Osteoblast (primary cell): ENCODE results near the gene HDAC10. TPM values are rescaled to one million over a fixed set of nuclear protein-coding genes. Genes with fewer than 3 reads are reported as not detected.

Experiments used
- DNase-seq: peaks from one replicate; pipeline ENCODE4 v3.0.0; 2011; ENCODE audit warnings: low spot score, mixed read lengths; ENCODE audit not compliant: insufficient read length; ENCODE audit errors: missing footprints
- H2AFZ ChIP-seq: 2 replicates; pipeline ENCODE4 v1.6.0; 2011; ENCODE audit warnings: mild to moderate bottlenecking, low read length
- H3K27ac ChIP-seq: 2 replicates; pipeline ENCODE4 v1.5.1; 2011; ENCODE audit warnings: mild to moderate bottlenecking, low read depth, low read length, moderate library complexity
- H3K27me3 ChIP-seq: 2 replicates; pipeline ENCODE4 v1.6.0; 2012; ENCODE audit warnings: mild to moderate bottlenecking, control low read depth, inconsistent platforms, low read length, moderate library complexity; ENCODE audit not compliant: insufficient read depth
- H3K36me3 ChIP-seq: 2 replicates; pipeline ENCODE4 v1.5.1; 2011; ENCODE audit warnings: mild to moderate bottlenecking, low read length, control low read depth, moderate library complexity; ENCODE audit not compliant: insufficient read depth
- H3K4me1 ChIP-seq: 2 replicates; pipeline ENCODE4 v1.5.1; 2011; ENCODE audit warnings: mild to moderate bottlenecking, low read length, control low read depth, moderate library complexity; ENCODE audit not compliant: insufficient read depth
- H3K4me2 ChIP-seq: 2 replicates; pipeline ENCODE4 v1.6.0; 2011; ENCODE audit warnings: mild to moderate bottlenecking, low read length; ENCODE audit not compliant: insufficient read depth
- H3K4me3 ChIP-seq: fragments of 200-600 bp; sonication (generic); 3 replicates; pipeline ENCODE4 v1.5.1; 2012; ENCODE audit warnings: mild to moderate bottlenecking, low read length, inconsistent platforms; ENCODE audit not compliant: insufficient read depth
- H3K79me2 ChIP-seq: 2 replicates; pipeline ENCODE4 v1.6.0; 2012; ENCODE audit warnings: mild to moderate bottlenecking, low read length, control low read depth, inconsistent platforms; ENCODE audit not compliant: insufficient read depth
- H3K9me3 ChIP-seq: 2 replicates; pipeline ENCODE4 v1.5.1; 2011; ENCODE audit warnings: low read depth, low read length, control low read depth
- H4K20me1 ChIP-seq: 2 replicates; pipeline ENCODE4 v1.6.0; 2012; ENCODE audit warnings: mild to moderate bottlenecking, low read length, control low read depth; ENCODE audit not compliant: insufficient read depth
- CTCF ChIP-seq: IDR thresholded peaks from 2 replicates; pipeline ENCODE4 v1.5.1; 2011; ENCODE audit warnings: mild to moderate bottlenecking, low read depth, low read length, moderate library complexity; ENCODE audit errors: extremely low read depth
- total RNA-seq: library from RNA; depleted of rRNA; stranded (reverse); fragments of >200 nt; gene quantifications from 2 replicates; pipeline ENCODE4 v1.2.3, GENCODE V29; 2012

Gene HDAC10
- total RNA-seq, 1 donor, result 19.2 TPM

GRCh38 chr22:50197856-50198623, 53.0 kb downstream of the HDAC10 start:
- no peaks in the 10 kb centered on the region for H3K9me3 ChIP-seq
- no peak overlapping the region for H3K27ac ChIP-seq
- no peaks in the 10 kb centered on the region for H3K27me3 ChIP-seq
- peaks cover 17% of the 10 kb centered on the region for H4K20me1 ChIP-seq
- peaks cover 9% of the 10 kb centered on the region for H3K4me1 ChIP-seq
- no peak overlapping the region for H3K4me2 ChIP-seq
- peaks cover 25% of the 10 kb centered on the region for H3K79me2 ChIP-seq
- H3K4me3 ChIP-seq, result no peak overlapping the region
- no peak for TF ChIP-seq CTCF
- H2AFZ ChIP-seq, result no peak overlapping the region
- no peak for DNase-seq
- peaks cover 21% of the 10 kb centered on the region for H3K36me3 ChIP-seq

GRCh38 chr22:50197000-50197800, 53.9 kb downstream of the HDAC10 start:
- H2AFZ ChIP-seq, result no peak overlapping the region

GRCh38 chr22:50196256-50196655, 54.8 kb downstream of the HDAC10 start:
- H3K36me3 ChIP-seq, result peaks cover 16% of the 10 kb centered on the region
- no peak for TF ChIP-seq CTCF
- H3K4me1 ChIP-seq, result peaks cover 4% of the 10 kb centered on the region
- H3K4me3 ChIP-seq, result no peak overlapping the region
- no peak overlapping the region for H2AFZ ChIP-seq
- peaks cover 26% of the 10 kb centered on the region for H3K79me2 ChIP-seq
- no peaks in the 10 kb centered on the region for H3K27me3 ChIP-seq
- peaks cover 15% of the 10 kb centered on the region for H4K20me1 ChIP-seq
- no peak overlapping the region for H3K27ac ChIP-seq
- H3K4me2 ChIP-seq, result no peak overlapping the region
- no peaks in the 10 kb centered on the region for H3K9me3 ChIP-seq
- DNase-seq, result no peak

More at GRCh38 chr22:50197000-50197800, 53.9 kb downstream of the HDAC10 start:
- TF ChIP-seq CTCF, result no peak
- Histone ChIP-seq H3K9me3 (no peaks in the 10 kb centered on the region), H3K4me2 (no peak overlapping the region), H3K79me2 (peaks cover 26% of the 10 kb centered on the region), H4K20me1 (peaks cover 16% of the 10 kb centered on the region), H3K4me1 (peaks cover 7% of the 10 kb centered on the region), H3K4me3 (no peak overlapping the region), H3K36me3 (peaks cover 16% of the 10 kb centered on the region), H3K27ac (no peak overlapping the region), H3K27me3 (no peaks in the 10 kb centered on the region)
- DNase-seq, result no peak

Other genes with a start within 250 kb of the HDAC10 start
- gene IL17REL, start 238.5 kb downstream of the HDAC10 start, total RNA-seq, result not detected in 2 replicates
- not detected in 2 replicates for gene TTLL8, start 193.0 kb downstream of the HDAC10 start, total RNA-seq
- under 0.01 and 0.88 TPM in 2 replicates for gene MLC1, start 165.8 kb downstream of the HDAC10 start, total RNA-seq
- gene MOV10L1, start 161.3 kb downstream of the HDAC10 start, total RNA-seq, result 0.36 and 0.59 TPM in 2 replicates
- under 0.01 and 0.29 TPM in 2 replicates for gene PANX2, start 80.5 kb downstream of the HDAC10 start, total RNA-seq
- 13.6 and 13.8 TPM in 2 replicates for gene TRABD, start 65.4 kb downstream of the HDAC10 start, total RNA-seq
- 13.0 and 15.6 TPM in 2 replicates for gene SELENOO, start 50.3 kb downstream of the HDAC10 start, total RNA-seq
- 26.5 and 28.2 TPM in 2 replicates for gene TUBGCP6, start 6.2 kb downstream of the HDAC10 start, total RNA-seq
- 24.8 and 34.0 TPM in 2 replicates for gene MAPK12, start 10.4 kb upstream of the HDAC10 start, total RNA-seq
- 2.9 and 6.2 TPM in 2 replicates for gene MAPK11, start 19.1 kb upstream of the HDAC10 start, total RNA-seq
- gene PLXNB2, start 56.4 kb upstream of the HDAC10 start, total RNA-seq, result 166 and 209 TPM in 2 replicates
- gene DENND6B, start 75.7 kb upstream of the HDAC10 start, total RNA-seq, result 5.9 and 6.5 TPM in 2 replicates
- 51.0 and 61.2 TPM in 2 replicates for gene PPP6R2, start 92.1 kb upstream of the HDAC10 start, total RNA-seq
- gene SBF1, start 223.8 kb upstream of the HDAC10 start, total RNA-seq, result 74.3 and 93.0 TPM in 2 replicates
- gene ADM2, start 230.3 kb upstream of the HDAC10 start, total RNA-seq, result 9.1 and 9.4 TPM in 2 replicates
- gene MIOX, start 235.6 kb upstream of the HDAC10 start, total RNA-seq, result under 0.01 TPM in 1 of 2 replicates, not detected in the other